GM12878 (cell line): Measurements from ENCODE around the gene STARD13. TPM values are rescaled to one million over a fixed set of nuclear protein-coding genes. Genes with fewer than 3 reads are reported as not detected.

Experiments
- ATAC-seq: fragments of 200-7000 bp; cut with Tn5 transposase; 3 replicates; pipeline ENCODE4 v1.9.1; 2020; ENCODE audit warnings: mild to moderate bottlenecking, moderate library complexity
- BruUV-seq: library from RNA; stranded (reverse); fragments of 400-500 nt; replicated peaks from 2 replicates; lab custom pipeline; 2021; lab: Mats Ljungman, UMichigan
- CTCF ChIA-PET: fragments of 300-600 bp; sonication (Branson Sonifier 250); formaldehyde crosslinking; extraction: SDS; loops from one replicate; lab custom pipeline; 2021; ENCODE audit warnings: inconsistent platforms; lab: Yijun Ruan, JAX
- POLR2A ChIA-PET: fragments of 350-600 bp; formaldehyde crosslinking; extraction: SDS; loops from one replicate; lab custom pipeline; 2021; ENCODE audit warnings: inconsistent platforms; lab: Charles Lee
- RAD21 ChIA-PET: fragments of 300-600 bp; sonication (Branson Sonifier 250); formaldehyde crosslinking; loops from one replicate; lab custom pipeline; 2023; ENCODE audit warnings: antibody characterized with exemption; ENCODE audit not compliant: unreplicated experiment; lab: Charles Lee
- SMC1A ChIA-PET: fragments of 300-600 bp; sonication (Branson Sonifier 250); formaldehyde crosslinking; loops from one replicate; lab custom pipeline; 2023; ENCODE audit not compliant: unreplicated experiment, uncharacterized antibody; lab: Charles Lee
- DNase-seq: peaks from one replicate; pipeline ENCODE4 v3.0.0-alpha.2; 2011; ENCODE audit warnings: low read depth, low spot score
- FAIRE-seq: peaks from 3 replicates; lab custom pipeline; 2011; peaks lifted over from hg19 to GRCh38; lab: Jason Lieb, UNC
- H2AFZ ChIP-seq: 2 replicates; pipeline ENCODE4 v1.6.0; 2011; ENCODE audit warnings: low read depth, low read length, control low read depth; ENCODE audit not compliant: control insufficient read depth
- H3K27ac ChIP-seq: 2 replicates; pipeline ENCODE4 v1.5.1; 2011; ENCODE audit warnings: control low read depth; ENCODE audit not compliant: control insufficient read depth, insufficient read depth
- H3K27me3 ChIP-seq, 2 experiments: replicated peaks in 1 of 2; 2 replicates each; pipeline versions ENCODE4 v1.6.0 to v1.6.1; 2011; ENCODE audit warnings: low read length in 1 of 2; ENCODE audit not compliant: control insufficient read depth in 2 of 2, insufficient read depth in 2 of 2
- H3K36me3 ChIP-seq, 2 experiments: 2 replicates each; pipeline ENCODE4 v1.5.1; 2011; ENCODE audit warnings: low read length in 1 of 2; ENCODE audit not compliant: control insufficient read depth in 2 of 2, insufficient read depth in 2 of 2
- H3K4me1 ChIP-seq: 2 replicates; pipeline ENCODE4 v1.6.1; 2011; ENCODE audit warnings: mild to moderate bottlenecking, low read length, moderate library complexity, mixed read lengths; ENCODE audit not compliant: control insufficient read depth, insufficient read depth
- H3K4me2 ChIP-seq: 2 replicates; pipeline ENCODE4 v1.6.0; 2011; ENCODE audit warnings: control low read depth; ENCODE audit not compliant: control insufficient read depth, insufficient read depth
- H3K4me3 ChIP-seq: fragments of 200-600 bp; sonication (generic); 2 replicates; pipeline ENCODE4 v1.5.1; 2016
- H3K79me2 ChIP-seq: 2 replicates; pipeline ENCODE4 v1.6.0; 2011; ENCODE audit warnings: low read length; ENCODE audit not compliant: control insufficient read depth, insufficient read depth
- H3K9ac ChIP-seq: 2 replicates; pipeline ENCODE4 v1.8.0; 2011; ENCODE audit warnings: low read length, control low read depth, mixed read lengths; ENCODE audit not compliant: control insufficient read depth, insufficient read depth
- H3K9me3 ChIP-seq: replicated peaks from 3 replicates; pipeline ENCODE4 v1.5.1; 2011; ENCODE audit warnings: mild to moderate bottlenecking, low read length; ENCODE audit not compliant: control insufficient read depth, insufficient read depth
- H4K20me1 ChIP-seq: 2 replicates; pipeline ENCODE4 v1.6.0; 2011; ENCODE audit not compliant: control insufficient read depth, insufficient read depth
- FOXM1 ChIP-seq: IDR thresholded peaks from 2 replicates; pipeline ENCODE4 v1.6.1; 2012; ENCODE audit warnings: low read depth, mild to moderate bottlenecking, inconsistent platforms, low read length, moderate library complexity
- HSF1 ChIP-seq: fragments of 150-350 bp; IDR thresholded peaks from 2 replicates; pipeline ENCODE4 v1.6.1; 2014; ENCODE audit warnings: mild to moderate bottlenecking, low read depth, low read length
- IKZF1 ChIP-seq: fragments of 450-650 bp; conservative IDR thresholded peaks from 2 replicates; pipeline ENCODE4 v1.6.1; 2017; ENCODE audit warnings: antibody characterized with exemption, mild to moderate bottlenecking
- SUZ12 ChIP-seq: fragments of 200-600 bp; sonication (generic); IDR thresholded peaks from one replicate; pipeline ENCODE4 v1.6.1; 2018; ENCODE audit warnings: antibody characterized with exemption, mild to moderate bottlenecking; ENCODE audit not compliant: unreplicated experiment
- TAF1 ChIP-seq: IDR thresholded peaks from 2 replicates; pipeline ENCODE4 v1.6.1; 2011; ENCODE audit warnings: mild to moderate bottlenecking, low read depth, low read length, borderline replicate concordance
- TCF12 ChIP-seq: IDR thresholded peaks from 2 replicates; pipeline ENCODE4 v1.6.1; 2011; ENCODE audit warnings: low read depth, mild to moderate bottlenecking, low read length
- ZBTB11 ChIP-seq: fragments of 450-650 bp; formaldehyde crosslinking; IDR thresholded peaks from 2 replicates; pipeline ENCODE4 v1.5.0; 2022; ENCODE audit warnings: mild to moderate bottlenecking, missing genetic modification characterization
- WGBS: methylation state at CpG from one replicate; pipeline ENCODE4 v1.1.6; 2016; ENCODE audit warnings: low lambda C conversion rate; ENCODE audit not compliant: insufficient replicate concordance, insufficient coverage; ENCODE audit errors: missing lambda C conversion rate; 5-methylcytosine and 5-hydroxymethylcytosine counted together
- in situ Hi-C: fragments of 300-500 bp; cut with MboI; formaldehyde crosslinking; loops from 9 replicates; pipeline ENCODE4 v1.14.3; 2018; ENCODE audit warnings: mixed read lengths
- intact Hi-C: fragments of 100-400 bp; cut with micrococcal nuclease; formaldehyde crosslinking; loops from one replicate; pipeline ENCODE4 v1.14.2; 2022; ENCODE audit not compliant: unreplicated experiment
- polyA plus RNA-seq, 11 experiments: library from polyadenylated mRNA; depleted of rRNA in 4 of 11; unstranded in 6 of 11; stranded (reverse) in 5 of 11; fragments of >200 nt; fragmentation: Nextera tagmentation in 4 of 11; fragmentation: Illumina TruSeq in 1 of 11; extraction: Ambion mirVana in 4 of 11; extraction: Trizol in 1 of 11; gene quantifications; 1 replicate in 1 of 11; 2 replicates in 10 of 11; pipeline versions ENCODE4 v1.2.1 to v1.2.3, GENCODE V29; 2011 to 2016; ENCODE audit warnings: inconsistent platforms in 2 of 11, missing spikeins in 2 of 11, low read depth in 1 of 11
- total RNA-seq, 4 experiments: library from RNA; depleted of rRNA in 3 of 4; stranded (reverse); fragments of >200 nt in 3 of 4; fragmentation: Illumina TruSeq in 1 of 4; extraction: Trizol in 1 of 4; gene quantifications; 2 replicates each; pipeline versions ENCODE4 v1.2.1 to v1.2.3, GENCODE V29; 2013 to 2021
- TF ChIP-seq, protein P1 (sequence below): fragments of 450-650 bp; IDR thresholded peaks from 2 replicates; pipeline ENCODE4 v1.6.1; 2017; ENCODE audit warnings: mild to moderate bottlenecking, moderate library complexity
- TF ChIP-seq, protein P2 (sequence below): fragments of 450-650 bp; IDR thresholded peaks from 2 replicates; pipeline ENCODE4 v1.6.1; 2017; ENCODE audit warnings: mild to moderate bottlenecking, moderate library complexity

The STARD13 gene
- total and polyA plus RNA-seq, 10 of the 15 experiments (the other 5 are each of a cell fraction or from before 2014, with no cell fraction given) = 4.0 to 41.6 (median 10.1) TPM

DNA sequence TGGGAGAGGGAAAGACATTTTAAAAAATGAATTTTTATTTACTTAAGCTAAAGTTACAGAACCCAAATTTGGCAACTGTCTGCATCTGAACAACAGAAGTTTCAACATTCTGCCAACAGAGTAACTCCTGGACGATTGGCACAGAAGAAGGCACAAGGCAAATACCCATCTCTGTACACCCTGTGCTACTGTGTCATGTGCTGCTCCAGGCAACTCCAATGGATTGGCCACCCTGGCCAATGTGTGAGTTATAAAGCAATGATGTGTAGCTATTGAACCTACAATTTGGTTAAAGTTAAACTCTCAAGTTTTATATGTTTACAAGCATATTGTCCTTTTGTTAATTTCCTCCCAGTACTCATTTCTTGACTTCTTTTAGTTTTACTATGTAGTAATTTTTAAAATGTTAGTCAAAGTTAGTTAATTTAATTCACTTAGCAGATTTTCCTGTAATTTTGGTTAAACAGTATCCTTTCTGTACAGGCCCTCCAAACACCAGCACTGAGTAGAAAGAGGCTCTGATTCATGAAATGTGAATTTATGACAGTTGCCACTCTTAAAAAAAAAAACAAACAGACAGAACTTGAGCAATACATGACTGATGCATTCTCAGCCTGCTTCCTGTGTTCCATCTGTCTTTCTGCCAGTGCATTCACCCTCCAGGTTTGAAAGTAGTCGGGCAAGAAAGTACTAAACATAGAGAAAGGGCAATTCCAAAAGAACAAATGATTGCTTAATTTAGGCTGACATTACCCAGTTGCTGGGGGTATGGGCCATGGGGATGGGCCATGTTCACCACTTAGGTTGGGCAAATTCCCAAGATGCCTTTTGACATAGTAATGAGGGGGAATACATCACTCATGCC lies 5.9 kb downstream of the STARD13 start:
- Histone ChIP-seq H2AFZ (no peak overlapping the region), H3K27me3 (no peaks in the 10 kb centered on the region), H3K9me3 (no peaks in the 10 kb centered on the region), H3K4me1 (no peaks in the 10 kb centered on the region), H3K27ac (no peak overlapping the region), H3K79me2 (no peaks in the 10 kb centered on the region), H3K4me2 (no peak overlapping the region), H3K36me3 (no peaks in the 10 kb centered on the region), H3K4me3 (no peak overlapping the region), H4K20me1 (no peaks in the 10 kb centered on the region), H3K9ac (no peak overlapping the region)
- WGBS = 73% methylated on average over 2 of the region's 2 CpGs
- RAD21 ChIA-PET = no interaction called here
- no peak for ATAC-seq
- DNase-seq = no peak
- POLR2A ChIA-PET = no interaction called here
- in situ Hi-C loops (no loop called here), intact Hi-C loops (no loop called here)
- no peak for FAIRE-seq
- SMC1A ChIA-PET = interaction anchor here (0.6 kb wide), 1 partner anchor 81 kb away, joined by 3 read pairs; no protein-coding TSS in a partner anchor
- no TSS peak for BruUV-seq
- CTCF ChIA-PET = no interaction called here
- TF ChIP-seq IKZF1 = no peak
- TF ChIP-seq, protein P1, sequence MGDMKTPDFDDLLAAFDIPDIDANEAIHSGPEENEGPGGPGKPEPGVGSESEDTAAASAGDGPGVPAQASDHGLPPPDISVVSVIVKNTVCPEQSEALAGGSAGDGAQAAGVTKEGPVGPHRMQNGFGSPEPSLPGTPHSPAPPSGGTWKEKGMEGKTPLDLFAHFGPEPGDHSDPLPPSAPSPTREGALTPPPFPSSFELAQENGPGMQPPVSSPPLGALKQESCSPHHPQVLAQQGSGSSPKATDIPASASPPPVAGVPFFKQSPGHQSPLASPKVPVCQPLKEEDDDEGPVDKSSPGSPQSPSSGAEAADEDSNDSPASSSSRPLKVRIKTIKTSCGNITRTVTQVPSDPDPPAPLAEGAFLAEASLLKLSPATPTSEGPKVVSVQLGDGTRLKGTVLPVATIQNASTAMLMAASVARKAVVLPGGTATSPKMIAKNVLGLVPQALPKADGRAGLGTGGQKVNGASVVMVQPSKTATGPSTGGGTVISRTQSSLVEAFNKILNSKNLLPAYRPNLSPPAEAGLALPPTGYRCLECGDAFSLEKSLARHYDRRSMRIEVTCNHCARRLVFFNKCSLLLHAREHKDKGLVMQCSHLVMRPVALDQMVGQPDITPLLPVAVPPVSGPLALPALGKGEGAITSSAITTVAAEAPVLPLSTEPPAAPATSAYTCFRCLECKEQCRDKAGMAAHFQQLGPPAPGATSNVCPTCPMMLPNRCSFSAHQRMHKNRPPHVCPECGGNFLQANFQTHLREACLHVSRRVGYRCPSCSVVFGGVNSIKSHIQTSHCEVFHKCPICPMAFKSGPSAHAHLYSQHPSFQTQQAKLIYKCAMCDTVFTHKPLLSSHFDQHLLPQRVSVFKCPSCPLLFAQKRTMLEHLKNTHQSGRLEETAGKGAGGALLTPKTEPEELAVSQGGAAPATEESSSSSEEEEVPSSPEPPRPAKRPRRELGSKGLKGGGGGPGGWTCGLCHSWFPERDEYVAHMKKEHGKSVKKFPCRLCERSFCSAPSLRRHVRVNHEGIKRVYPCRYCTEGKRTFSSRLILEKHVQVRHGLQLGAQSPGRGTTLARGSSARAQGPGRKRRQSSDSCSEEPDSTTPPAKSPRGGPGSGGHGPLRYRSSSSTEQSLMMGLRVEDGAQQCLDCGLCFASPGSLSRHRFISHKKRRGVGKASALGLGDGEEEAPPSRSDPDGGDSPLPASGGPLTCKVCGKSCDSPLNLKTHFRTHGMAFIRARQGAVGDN = no peak
- no peak for TF ChIP-seq TAF1
- no peak for TF ChIP-seq FOXM1
- TF ChIP-seq, protein P2, sequence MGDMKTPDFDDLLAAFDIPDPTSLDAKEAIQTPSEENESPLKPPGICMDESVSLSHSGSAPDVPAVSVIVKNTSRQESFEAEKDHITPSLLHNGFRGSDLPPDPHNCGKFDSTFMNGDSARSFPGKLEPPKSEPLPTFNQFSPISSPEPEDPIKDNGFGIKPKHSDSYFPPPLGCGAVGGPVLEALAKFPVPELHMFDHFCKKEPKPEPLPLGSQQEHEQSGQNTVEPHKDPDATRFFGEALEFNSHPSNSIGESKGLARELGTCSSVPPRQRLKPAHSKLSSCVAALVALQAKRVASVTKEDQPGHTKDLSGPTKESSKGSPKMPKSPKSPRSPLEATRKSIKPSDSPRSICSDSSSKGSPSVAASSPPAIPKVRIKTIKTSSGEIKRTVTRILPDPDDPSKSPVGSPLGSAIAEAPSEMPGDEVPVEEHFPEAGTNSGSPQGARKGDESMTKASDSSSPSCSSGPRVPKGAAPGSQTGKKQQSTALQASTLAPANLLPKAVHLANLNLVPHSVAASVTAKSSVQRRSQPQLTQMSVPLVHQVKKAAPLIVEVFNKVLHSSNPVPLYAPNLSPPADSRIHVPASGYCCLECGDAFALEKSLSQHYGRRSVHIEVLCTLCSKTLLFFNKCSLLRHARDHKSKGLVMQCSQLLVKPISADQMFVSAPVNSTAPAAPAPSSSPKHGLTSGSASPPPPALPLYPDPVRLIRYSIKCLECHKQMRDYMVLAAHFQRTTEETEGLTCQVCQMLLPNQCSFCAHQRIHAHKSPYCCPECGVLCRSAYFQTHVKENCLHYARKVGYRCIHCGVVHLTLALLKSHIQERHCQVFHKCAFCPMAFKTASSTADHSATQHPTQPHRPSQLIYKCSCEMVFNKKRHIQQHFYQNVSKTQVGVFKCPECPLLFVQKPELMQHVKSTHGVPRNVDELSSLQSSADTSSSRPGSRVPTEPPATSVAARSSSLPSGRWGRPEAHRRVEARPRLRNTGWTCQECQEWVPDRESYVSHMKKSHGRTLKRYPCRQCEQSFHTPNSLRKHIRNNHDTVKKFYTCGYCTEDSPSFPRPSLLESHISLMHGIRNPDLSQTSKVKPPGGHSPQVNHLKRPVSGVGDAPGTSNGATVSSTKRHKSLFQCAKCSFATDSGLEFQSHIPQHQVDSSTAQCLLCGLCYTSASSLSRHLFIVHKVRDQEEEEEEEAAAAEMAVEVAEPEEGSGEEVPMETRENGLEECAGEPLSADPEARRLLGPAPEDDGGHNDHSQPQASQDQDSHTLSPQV = no peak
- no peak for TF ChIP-seq ZBTB11
- no peak for TF ChIP-seq SUZ12
- TF ChIP-seq TCF12 = no peak
- no peak for TF ChIP-seq HSF1
